Lower leg skin (tissue), 3 donors: ENCODE data around the gene HS3ST3A1.

ENCODE experiments used
- POLR2A ChIP-seq, 2 donors: fragments of 450-650 bp; IDR thresholded peaks; one replicate each; pipeline ENCODE4 v1.6.1; 2016 to 2017; ENCODE audit warnings: antibody characterized with exemption in 2 of 2, mild to moderate bottlenecking in 1 of 2, moderate library complexity in 1 of 2
- TF ChIP-seq, protein P1 (sequence below), 3 donors: fragments of 450-650 bp; IDR thresholded peaks; one replicate each; pipeline ENCODE4 v1.5.1; 2016; ENCODE audit warnings: antibody characterized with exemption in 3 of 3, mild to moderate bottlenecking in 3 of 3, moderate library complexity in 2 of 3

- TF ChIP-seq, protein P1, sequence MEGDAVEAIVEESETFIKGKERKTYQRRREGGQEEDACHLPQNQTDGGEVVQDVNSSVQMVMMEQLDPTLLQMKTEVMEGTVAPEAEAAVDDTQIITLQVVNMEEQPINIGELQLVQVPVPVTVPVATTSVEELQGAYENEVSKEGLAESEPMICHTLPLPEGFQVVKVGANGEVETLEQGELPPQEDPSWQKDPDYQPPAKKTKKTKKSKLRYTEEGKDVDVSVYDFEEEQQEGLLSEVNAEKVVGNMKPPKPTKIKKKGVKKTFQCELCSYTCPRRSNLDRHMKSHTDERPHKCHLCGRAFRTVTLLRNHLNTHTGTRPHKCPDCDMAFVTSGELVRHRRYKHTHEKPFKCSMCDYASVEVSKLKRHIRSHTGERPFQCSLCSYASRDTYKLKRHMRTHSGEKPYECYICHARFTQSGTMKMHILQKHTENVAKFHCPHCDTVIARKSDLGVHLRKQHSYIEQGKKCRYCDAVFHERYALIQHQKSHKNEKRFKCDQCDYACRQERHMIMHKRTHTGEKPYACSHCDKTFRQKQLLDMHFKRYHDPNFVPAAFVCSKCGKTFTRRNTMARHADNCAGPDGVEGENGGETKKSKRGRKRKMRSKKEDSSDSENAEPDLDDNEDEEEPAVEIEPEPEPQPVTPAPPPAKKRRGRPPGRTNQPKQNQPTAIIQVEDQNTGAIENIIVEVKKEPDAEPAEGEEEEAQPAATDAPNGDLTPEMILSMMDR (IDR thresholded peaks at IDR 0.05): no peak
- TF ChIP-seq POLR2A (IDR thresholded peaks at IDR 0.05): no peak
These were observed 78.6 kb downstream of the HS3ST3A1 start for GRCh38 chr17:13523164-13523563.
